ENCODE measurements around the gene PRKAB2.
"Not testable (repeated sequence)": the region's sequence is repeated elsewhere in the genome, so short reads cannot be mapped to it uniquely, and the experiment has no call there.

PRKAB2 gene

GRCh38 chr1:147110434-147110833, 61.8 kb downstream of the PRKAB2 start:
- no peak for DNase-seq (ENCODE audit: low read depth)

DNA sequence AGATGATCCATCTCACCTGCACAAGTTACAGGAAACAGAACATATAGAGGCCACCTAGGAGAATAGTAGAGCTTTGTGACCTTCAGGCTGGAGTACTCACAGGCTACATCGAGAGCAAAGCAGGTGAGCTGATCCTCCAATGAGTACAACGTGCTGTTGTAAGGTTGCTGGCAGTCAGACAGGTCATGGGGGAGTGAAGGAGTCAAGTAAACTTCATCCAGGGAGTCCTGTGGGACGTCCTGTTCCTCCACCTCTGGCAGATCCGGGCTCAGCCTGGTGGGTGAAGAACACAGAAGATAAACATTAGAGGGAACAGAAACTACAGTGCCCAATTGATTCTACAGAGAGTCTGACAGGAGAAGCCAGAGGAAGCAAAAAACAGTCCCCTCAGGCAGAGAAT, 62.5 kb downstream of the PRKAB2 start:
- no peak for DNase-seq (ENCODE audit: low read depth)
- no peak overlapping the region for H3K4me3 ChIP-seq (ENCODE audit: low read length)
- TF ChIP-seq CTCF (conservative IDR thresholded peaks at IDR 0.05; ENCODE audit: low read length), result no peak

More at GRCh38 chr1:147110434-147110833, 61.8 kb downstream of the PRKAB2 start:
- no peak overlapping the region for H3K4me3 ChIP-seq (ENCODE audit: low read length)
- no peak for TF ChIP-seq CTCF (conservative IDR thresholded peaks at IDR 0.05; ENCODE audit: low read length)

GRCh38 chr1:147109041-147109440, 63.2 kb downstream of the PRKAB2 start:
- H3K4me3 ChIP-seq (ENCODE audit: low read length), result no peak overlapping the region
- DNase-seq (ENCODE audit: low read depth), result no peak
- no peak for TF ChIP-seq CTCF (conservative IDR thresholded peaks at IDR 0.05; ENCODE audit: low read length)

- not testable (repeated sequence) for H3K4me3 ChIP-seq (ENCODE audit: low read length); DNase-seq (ENCODE audit: low read depth)
Observed at GRCh38 chr1:147106407-147106881, 65.8 kb downstream of the PRKAB2 start.

GRCh38 chr1:147105909-147106308, 66.4 kb downstream of the PRKAB2 start:
- TF ChIP-seq CTCF (conservative IDR thresholded peaks at IDR 0.05; ENCODE audit: low read length), result no peak
- H3K4me3 ChIP-seq (ENCODE audit: low read length), result no peak overlapping the region
- DNase-seq (ENCODE audit: low read depth), result no peak

Measured in AG10803 (cell line).